ENCODE data around the gene PLS3.

- TF ChIP-seq CTCF (IDR thresholded peaks at IDR 0.05): no peak
- no peak for TF ChIP-seq POLR2A (IDR thresholded peaks at IDR 0.05)
Measured at GRCh38 chrX:115562480-115562847, 1.5 kb downstream of the PLS3 start.
